Jurkat, Clone E6-1 (cell line): Measurements from ENCODE around the gene MRPS18C. TPM values are rescaled to one million over a fixed set of nuclear protein-coding genes. Genes with fewer than 3 reads are reported as not detected.

Source experiments
- DNase-seq: peaks from one replicate; pipeline ENCODE4 v3.0.0-alpha.2; 2011; ENCODE audit warnings: low read depth, low spot score
- H3K4me3 ChIP-seq: 2 replicates; pipeline ENCODE4 v1.5.1; 2011; ENCODE audit warnings: mild to moderate bottlenecking, low read length, control low read depth, moderate library complexity
- polyA plus RNA-seq: library from polyadenylated mRNA; unstranded; fragments of >200 nt; gene quantifications from one replicate; pipeline ENCODE4 v1.2.1, GENCODE V29; 2012; ENCODE audit warnings: missing spikeins; ENCODE audit not compliant: insufficient read length, insufficient read depth

The MRPS18C gene
- 254 TPM for polyA plus RNA-seq

DNA sequence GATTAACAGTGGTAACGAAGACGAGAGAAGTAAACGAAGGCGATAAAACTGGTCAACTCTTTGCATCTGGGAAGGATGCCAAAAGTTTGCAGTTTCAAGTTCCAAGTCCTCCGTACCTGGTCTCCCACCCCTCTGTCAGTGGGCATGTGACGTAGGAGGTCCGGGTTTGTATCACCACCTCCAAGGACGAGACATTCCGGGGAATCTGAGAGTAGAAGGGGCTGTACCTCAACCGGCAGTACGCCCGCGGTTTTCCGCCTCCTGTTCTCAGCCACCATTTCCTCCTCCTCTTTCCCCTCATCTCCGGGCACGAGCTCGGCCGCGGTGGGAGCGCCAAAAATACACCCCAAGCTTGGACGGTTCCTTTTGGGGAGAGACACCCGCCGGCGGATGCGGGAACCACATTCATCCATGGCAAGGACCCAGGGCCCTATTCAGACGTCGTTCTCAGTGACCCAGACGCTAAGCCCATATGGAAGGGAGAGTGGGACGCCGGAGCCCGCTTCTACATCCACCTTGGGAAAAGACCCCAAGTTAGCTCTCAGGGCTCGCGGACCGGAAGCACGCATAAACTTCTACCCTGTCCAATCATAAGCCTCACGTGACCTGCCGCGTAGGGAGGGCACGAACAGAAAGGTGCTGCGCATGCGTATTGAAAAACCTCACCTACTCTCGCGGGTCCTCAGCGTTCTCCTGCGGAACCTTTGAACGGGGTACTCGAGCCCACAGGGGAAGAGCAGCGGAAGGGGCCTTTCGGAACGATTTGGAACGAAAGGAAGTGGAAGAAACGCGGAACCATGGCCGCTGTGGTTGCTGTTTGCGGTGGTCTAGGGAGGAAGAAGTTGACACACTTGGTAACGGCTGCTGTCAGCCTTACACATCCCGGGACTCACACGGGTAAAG is at the start of gene MRPS18C, which contains the start of gene HELQ:
MRPS18C (plus strand) TSS at position 778 of the 903 bp plus-strand sequence; CDS start at position 798, 20 bp downstream.
HELQ (minus strand) TSS at position 543 of the 903 bp plus-strand sequence; CDS start at position 413, 130 bp downstream.
- DNase-seq = peak; percentile 99
- peak within 1 kb of the TSS; percentile 82 for H3K4me3 ChIP-seq

DNA sequence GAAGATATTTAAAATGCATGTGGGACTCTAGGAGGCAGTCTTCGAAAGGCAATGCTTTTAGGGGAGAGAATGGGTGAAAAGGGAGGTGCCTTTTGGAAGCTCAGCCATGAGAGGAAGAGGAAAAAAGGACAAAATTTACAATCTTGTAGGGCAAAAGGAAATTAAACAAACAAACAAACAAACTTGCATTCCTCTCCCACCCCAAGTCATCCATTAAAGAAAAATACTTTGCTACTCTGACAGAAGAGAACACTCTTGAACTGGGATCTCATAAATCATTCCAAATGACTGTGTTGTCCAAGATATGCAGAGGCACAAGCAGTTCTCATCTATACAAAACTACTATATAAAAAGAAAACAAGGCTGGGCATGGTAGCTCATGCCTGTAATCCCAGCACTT is 47.0 kb upstream of the MRPS18C start:
- no peak for DNase-seq

DNA sequence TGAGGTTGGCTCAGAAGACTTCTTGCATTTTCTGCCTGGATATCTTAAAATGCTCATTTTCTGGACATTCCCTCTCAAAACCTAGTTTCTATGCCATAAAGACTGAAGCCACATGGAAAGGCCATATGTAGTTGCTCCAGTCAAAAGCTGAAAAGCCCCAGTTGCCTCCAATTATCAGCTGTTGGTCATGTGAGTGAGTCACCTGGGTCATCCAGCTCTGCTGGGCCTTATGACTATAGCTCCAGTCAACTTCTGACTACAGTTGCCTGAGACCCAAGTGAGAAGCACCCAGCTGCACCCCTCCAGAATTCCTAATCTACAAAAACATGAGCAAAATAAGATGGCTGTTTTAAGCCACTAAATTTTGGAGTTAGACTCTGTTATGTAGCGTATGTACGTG is 42.2 kb upstream of the MRPS18C start:
- H3K4me3 ChIP-seq = no peak overlapping the region
- DNase-seq = no peak

More for the DNA sequence above, 47.0 kb upstream of the MRPS18C start:
- no peak overlapping the region for H3K4me3 ChIP-seq

DNA sequence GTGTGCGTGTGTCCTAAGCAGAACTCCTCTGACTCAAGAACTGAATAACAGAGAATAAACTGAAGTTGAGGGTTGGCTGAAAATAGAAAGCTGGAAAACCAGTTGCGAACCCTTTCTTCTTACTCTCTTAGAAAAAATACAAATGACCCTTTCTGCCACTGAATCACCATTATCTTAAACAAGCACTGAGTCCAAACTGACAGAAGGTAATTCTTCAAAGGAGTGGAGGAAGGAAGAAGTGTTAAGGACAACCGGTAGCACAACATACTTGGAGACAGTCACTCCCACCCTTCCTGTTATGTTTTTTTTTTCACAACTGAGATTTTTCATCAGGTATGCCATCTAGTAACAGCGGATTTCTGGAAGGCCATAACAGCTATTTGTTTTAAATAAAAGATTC is 38.3 kb upstream of the MRPS18C start:
- no peak for DNase-seq
- H3K4me3 ChIP-seq = no peak overlapping the region

DNA sequence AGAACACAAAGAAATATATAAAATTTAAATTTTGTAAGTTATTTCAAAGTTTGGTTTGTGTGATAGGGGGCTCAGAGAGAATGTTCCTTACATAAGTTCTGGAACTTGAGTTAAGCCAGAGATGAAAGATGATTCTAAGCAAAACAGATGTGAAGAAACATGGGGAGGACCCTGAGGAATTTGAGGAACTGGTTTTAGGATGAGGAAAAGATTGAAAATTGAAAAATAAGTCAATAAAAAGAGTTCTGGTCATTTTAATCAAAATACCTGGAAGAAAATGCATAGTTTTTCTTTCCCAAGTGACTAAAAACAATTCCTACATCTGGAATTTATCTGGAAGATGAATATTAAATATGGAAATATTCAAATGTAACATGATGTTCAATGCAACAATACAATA is 37.6 kb upstream of the MRPS18C start:
- DNase-seq = no peak

DNA sequence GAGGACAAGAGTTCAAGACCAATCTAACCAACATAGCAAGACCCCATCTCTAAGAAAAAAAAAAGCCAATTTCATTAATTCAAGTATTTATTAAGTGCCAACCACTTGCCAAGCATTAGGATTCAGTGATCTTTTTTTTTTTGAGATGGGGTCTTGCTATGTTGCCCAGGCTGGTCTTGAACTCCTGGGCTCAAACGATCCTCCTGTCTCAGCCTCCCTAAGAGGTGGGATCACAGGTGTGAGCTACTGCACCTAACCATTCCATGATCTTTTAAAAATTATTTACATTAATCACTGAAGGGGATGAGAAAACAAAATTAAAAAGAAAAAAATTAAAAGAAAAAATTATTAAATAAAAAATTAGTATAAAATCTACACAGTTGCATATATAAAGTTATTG is 24.7 kb upstream of the MRPS18C start:
- H3K4me3 ChIP-seq = no peak overlapping the region
- DNase-seq = no peak

More for the DNA sequence above, 37.6 kb upstream of the MRPS18C start:
- H3K4me3 ChIP-seq = no peak overlapping the region

DNA sequence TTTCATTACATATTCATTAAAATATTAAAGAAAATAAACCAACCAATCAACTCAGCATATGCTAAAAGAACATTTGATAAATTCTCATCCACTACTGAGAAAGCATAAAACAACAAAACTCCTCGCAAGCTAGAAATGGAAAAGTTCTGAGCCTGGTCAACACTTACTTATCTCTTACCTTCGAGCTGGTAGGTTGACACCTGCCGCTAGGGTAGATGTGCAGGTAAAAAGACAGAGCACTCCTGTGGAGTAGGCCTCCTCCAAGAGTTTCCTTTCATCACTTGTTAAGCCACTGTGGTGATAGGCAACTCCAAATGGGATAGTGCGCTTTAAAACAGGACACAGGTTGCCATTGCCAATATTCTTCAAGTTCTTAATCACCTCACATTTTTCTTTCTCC is 19.2 kb upstream of the MRPS18C start:
- DNase-seq = no peak

DNA sequence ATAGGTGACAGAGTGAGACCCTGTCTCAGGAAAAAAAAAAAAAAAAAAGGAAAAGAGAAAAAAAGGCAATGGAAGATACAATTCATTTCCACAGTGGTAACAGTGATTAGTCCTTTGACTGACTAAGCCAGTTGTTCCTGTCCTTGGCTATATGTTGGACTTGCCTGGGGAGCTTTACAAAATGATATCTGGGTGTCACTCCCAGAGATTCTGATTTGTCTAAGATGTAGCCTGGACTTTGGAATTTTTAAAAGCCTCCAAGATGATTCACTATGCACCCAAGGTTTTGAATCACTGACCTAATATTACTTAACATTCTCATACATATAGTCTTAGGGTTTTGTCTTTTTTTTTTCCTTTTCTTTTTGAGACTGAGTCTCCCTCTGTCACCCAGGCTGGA is 17.1 kb upstream of the MRPS18C start:
- H3K4me3 ChIP-seq = no peak overlapping the region
- no peak for DNase-seq

More for the DNA sequence above, 19.2 kb upstream of the MRPS18C start:
- H3K4me3 ChIP-seq = no peak overlapping the region

DNA sequence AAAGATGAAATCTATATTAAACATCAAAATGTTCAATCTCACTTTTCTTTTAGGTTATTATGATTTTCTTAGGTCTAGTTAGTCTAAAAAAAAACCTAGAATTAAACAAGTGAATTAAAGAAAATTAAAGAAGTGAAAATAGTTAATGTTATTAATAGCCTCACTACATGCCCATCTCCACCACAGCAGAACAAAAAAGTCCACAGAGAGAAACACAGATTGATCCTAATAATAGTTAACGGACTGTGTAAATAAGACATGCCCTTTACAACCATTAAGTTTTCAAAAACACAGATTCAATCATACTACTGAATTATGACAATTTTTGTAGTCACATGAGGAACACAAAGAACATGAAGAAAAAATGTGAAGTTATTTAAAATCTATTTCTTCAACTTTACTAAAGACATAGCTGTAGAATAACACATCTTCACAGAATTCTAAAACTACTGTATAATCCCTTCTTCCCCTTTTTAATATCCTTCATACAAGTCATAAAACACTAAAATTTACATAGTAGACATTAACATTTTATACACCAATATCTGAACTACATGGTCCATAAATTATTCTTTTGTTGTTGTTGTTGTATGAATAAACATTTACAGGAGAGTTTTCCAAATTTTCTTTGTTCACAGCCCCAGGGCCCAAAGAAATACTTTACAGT is 15.6 kb upstream of the MRPS18C start:
- H3K4me3 ChIP-seq = no peak overlapping the region
- no peak for DNase-seq

DNA sequence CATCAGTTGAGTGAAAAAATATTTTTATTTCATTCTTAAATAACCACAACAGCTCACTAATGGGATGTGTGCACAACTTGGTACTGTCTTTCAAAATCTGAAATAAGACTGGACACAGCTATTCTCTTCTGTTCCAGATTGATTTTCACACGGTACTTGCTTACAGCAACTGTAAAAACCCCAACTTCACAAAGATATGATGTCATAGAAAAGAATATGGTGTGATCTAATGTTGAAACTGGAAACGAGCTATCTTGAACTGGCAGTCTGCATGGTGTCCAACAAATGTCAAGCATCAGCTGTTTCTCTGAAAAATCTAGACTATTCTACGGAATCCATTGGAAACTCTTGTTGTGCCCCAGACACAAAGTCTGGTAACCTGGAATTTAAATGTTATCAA is 15.0 kb upstream of the MRPS18C start:
- no peak for DNase-seq
- no peak overlapping the region for H3K4me3 ChIP-seq

DNA sequence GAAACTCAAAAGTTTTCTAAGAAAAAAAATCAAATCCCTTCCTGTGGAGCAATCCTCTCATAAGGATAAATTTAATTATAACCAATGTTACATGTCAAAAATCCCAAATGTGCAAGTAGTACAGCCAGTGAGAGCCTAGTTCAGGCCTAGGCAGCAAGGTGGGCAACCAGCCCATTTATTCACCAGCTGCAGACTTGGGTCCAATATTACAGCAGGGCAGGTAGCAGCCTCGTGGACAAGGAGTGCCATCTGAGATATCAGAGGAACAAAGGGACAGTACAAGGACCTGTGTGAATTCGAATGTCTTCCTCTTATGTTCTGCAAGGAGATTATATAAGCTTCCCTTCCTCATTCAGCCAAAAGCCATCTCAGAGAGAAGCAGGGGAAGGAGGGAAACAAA is 6.8 kb upstream of the MRPS18C start:
- H3K4me3 ChIP-seq = no peak overlapping the region

DNA sequence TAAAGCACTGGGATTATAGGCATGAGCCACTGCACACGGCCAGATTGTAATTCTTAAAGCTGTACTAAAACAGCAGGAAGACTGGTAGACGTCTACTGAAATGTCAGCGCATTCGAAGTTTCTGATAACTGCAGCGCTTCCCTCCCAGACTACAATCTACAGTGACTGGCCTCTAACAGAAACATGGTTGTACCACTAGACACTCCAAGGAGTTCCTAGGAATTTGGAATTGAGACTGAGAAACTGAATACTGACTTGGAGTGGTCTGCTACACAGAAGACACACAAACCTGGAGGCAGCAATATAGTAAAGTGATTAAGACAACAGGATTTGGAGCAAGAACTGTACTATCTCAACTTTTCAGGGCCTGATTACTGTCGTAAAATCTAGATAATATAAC is 1.2 kb upstream of the MRPS18C start:
- DNase-seq = no peak
- H3K4me3 ChIP-seq = peak overlapping the region; percentile 82

More for the DNA sequence above, 6.8 kb upstream of the MRPS18C start:
- DNase-seq = no peak

DNA sequence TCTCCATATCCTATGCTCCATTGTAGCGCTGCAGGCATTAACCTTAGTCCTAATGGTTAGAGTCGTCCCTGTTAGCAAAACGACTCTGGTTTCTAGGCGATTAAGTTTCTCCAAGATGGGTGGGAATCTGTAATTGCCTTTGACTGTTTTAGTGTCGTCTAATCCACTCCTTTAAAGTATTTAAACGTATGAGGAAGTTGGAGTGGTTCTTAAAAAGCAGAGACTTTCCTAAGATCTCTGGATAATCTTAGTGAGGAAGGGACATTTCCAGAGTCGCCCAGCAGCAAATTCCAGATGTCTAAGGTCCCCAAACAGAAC is 285 bp downstream of the MRPS18C start:
- DNase-seq = no peak
- peak overlapping the region; percentile 82 for H3K4me3 ChIP-seq

DNA sequence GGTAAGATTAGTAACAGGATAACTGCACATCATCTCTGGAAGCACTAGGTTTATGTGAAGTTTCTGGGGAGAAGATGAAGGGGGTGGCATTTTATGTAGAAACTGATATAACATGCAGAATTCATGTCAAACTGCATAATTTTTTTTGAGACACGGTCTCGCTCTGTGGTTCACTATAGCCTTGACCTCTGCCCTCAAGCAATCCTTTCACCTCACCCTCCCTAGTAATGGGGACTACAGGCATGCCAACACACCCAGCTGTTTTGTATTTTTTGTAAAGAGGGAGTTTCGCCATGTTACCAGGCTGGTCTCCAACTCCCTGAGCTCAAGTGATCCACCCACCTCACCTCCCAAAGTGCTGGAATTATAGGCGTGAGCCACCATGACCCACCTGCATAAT is 17.6 kb downstream of the MRPS18C start:
- DNase-seq = no peak
- no peak overlapping the region for H3K4me3 ChIP-seq

DNA sequence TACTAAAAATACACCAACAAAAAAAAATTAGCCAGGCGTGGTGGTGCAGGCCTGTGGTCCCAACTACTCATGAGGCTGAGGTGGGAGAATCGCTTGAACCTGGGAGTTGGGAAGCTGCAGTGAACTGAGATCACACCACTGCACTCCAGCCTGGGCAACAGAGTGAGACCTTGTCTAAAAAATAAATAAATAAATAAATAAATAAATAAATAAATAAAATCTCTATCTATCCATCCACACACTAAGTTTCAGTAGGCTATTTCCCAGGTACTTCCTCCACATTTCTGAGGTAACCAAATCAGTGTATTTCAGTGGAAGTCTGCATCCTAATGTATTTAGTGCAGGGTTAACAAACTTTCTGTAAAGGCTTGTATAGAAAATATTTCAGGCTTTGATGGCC is 18.1 kb downstream of the MRPS18C start:
- no peak overlapping the region for H3K4me3 ChIP-seq
- DNase-seq = no peak

DNA sequence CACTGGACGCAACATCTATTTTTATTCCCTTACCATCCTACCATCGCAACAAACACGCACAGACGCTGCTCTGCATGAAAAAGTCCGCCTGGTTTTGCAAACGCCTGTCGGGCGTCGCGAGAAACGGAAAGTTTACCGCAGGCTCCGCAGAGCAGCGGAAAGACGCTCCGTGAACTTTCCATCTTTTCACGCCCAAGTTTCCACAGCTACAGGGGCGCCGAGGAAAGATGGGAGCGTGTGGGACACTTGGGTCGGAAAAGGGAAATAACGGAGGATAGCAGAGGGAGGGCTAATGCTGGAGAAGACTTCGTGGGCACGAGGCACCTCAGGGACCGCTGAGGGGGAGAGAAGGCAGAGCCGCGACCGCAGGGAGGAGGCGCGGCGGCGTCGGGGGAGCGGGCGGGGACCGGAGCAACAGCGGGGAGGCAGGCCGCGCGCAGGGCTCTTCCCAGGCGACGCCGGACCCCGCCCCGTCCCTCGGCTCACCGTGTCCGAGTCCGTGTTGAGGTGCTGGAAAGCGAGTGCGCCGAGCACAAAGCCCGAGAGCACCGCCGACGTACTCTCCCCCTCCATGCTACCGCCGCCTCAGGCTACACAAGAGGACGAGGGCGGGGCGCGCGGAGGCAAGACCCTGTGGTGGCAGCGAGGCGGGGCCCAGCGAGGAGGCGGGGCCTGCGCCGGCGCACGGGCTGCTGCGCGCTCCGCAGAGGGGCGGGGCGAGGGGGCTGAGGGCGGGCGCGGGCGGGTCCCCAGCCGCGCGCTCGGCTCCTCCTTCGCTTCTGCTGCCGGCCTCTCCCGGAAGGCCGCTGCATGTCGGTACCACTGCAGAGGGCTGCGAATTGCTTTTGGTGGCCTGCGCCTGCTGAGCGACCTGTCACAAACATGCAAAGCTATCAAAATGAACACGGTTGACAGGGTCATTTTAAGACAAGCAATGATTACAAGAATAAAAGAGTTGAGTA is 28.9 kb downstream of the MRPS18C start, which contains the start of gene ABRAXAS1:
ABRAXAS1 (minus strand) TSS at position 601 of the 962 bp plus-strand sequence; CDS start at position 573, 28 bp downstream.
- peak within 1 kb of the TSS; percentile 55 for H3K4me3 ChIP-seq
- DNase-seq = peak; percentile 76

DNA sequence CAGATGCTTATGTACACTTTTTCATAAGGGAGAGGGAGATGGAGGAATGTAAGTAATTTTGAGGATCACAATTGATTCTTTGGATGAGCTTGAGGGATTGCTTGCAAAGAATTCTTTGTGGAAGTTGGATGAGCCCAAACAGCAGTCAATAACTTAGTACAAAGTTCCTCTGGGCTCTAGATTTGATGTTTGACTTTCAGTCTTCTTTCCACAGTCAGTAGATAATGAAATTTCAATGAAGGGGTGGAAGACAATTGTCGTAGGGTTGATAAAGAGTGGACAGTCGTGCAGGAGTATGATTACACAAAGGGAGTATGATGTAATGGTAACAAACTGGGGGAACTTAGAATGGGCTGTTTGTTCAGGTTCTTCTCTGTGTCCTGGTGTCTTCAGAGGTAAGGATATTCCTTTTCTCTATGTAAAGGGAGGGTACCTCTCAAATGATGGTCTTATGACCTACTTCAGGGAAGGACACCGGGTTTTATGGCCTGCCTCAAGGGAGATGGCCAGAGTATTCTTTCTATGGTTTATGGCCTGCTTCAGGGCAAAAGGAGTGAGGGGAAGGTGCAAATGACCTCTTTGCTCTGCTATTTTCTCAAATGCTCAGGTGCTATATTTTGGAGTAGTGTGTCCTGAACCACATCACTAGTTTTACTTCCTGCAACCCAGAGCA is 30.7 kb downstream of the MRPS18C start:
- no peak for DNase-seq

DNA sequence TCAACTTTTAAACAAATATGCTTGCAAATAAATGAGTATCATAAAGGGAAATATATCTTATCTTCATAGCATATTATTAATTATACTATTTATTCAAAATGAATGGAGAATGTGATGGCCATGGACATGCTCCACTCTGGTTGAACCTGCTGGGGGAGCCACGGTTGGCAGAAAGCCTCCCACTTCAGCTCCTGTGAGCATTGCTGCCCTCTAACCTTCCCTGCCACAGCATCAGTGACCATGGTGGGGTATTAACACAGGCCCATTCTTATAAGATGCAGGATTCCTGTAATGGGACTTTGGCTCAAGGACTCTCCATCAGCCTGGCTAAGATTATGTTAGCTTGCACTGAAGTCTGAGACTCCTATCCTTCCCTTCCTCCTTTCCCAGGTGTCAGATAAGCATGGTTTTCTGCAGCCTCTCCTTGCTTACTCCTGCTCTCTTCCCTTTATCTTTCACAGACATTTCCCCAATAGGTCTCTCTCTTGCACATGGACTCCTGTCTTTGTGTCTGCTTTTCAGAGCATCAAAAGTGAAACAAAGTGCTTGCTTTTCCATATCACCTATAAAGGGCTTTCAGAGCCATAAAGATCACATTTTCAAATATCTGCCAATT is 34.0 kb downstream of the MRPS18C start:
- DNase-seq = no peak
- H3K4me3 ChIP-seq = no peak overlapping the region

More for the DNA sequence above, 30.7 kb downstream of the MRPS18C start:
- H3K4me3 ChIP-seq = no peak overlapping the region
